Measurements from ENCODE around the gene XIST.

The XIST gene

DNA sequence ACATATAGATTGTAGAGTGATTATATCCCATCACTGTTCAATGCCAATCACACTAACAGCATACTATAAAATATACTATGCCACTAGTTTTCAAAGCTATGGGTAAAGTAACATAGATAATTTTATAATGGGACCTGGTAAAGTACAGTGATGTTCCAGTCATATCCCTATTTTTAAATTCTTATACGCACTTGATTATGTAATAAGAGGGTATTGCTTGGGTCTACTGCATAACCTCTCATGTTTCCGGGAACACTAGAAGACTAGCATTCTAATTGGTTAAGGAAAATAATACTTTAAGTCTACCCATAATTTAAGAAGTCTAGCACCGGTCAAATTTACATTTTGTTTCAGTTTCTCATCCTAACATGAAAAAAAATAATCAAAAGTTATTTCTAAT lies 14.4 kb downstream of the XIST start:
- no peaks in the 10 kb centered on the region for H3K4me1 ChIP-seq (ENCODE audit: insufficient read depth, low read length)
- H3K27me3 ChIP-seq (ENCODE audit: insufficient read depth, low read length), result no peaks in the 10 kb centered on the region
- WGBS, result 100% methylated on average over 1 of the region's 3 CpGs
- H3K4me3 ChIP-seq (ENCODE audit: low read length), result no peak overlapping the region
- no peaks in the 10 kb centered on the region for H3K9me3 ChIP-seq (ENCODE audit: insufficient read depth, low read depth, low read length)
- H3K27ac ChIP-seq (ENCODE audit: low read depth, low read length), result no peak overlapping the region
- no peak overlapping the region for H3K9ac ChIP-seq (ENCODE audit: low read depth, low read length)
- no peaks in the 10 kb centered on the region for H3K36me3 ChIP-seq (ENCODE audit: insufficient read depth, low read length)

DNA sequence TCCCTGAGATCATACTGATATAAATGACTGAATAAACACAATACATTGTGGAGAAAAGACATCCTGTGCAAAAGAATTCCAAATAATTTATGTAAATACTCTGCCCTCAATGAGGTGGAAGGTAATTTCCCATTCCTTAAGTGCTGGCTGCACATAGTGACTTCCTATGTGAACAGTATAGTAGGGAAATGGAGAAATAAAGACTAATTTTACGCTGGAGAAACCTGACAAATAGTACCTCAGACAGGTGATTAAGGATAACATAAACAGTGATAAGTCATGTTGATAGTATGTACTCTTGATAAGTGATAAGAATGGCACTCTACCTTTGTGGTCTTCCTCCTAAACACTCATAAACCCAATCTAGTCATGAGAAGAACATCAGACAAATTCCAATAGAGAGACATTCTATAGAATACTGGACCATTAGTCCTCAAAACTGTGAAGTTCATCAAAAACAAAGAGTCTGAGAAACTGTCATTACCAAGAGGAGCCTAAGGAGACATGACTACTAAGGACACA lies 15.5 kb downstream of the XIST start:
- Histone ChIP-seq H3K27ac (ENCODE audit: low read depth, low read length) (no peak overlapping the region), H3K36me3 (ENCODE audit: insufficient read depth, low read length) (no peaks in the 10 kb centered on the region), H3K27me3 (ENCODE audit: insufficient read depth, low read length) (no peaks in the 10 kb centered on the region), H3K4me1 (ENCODE audit: insufficient read depth, low read length) (no peaks in the 10 kb centered on the region), H3K4me3 (ENCODE audit: low read length) (no peak overlapping the region), H3K9me3 (ENCODE audit: insufficient read depth, low read depth, low read length) (no peaks in the 10 kb centered on the region), H3K9ac (ENCODE audit: low read depth, low read length) (no peak overlapping the region)
- 90% methylated on average over 1 of the region's 1 CpG for WGBS

DNA sequence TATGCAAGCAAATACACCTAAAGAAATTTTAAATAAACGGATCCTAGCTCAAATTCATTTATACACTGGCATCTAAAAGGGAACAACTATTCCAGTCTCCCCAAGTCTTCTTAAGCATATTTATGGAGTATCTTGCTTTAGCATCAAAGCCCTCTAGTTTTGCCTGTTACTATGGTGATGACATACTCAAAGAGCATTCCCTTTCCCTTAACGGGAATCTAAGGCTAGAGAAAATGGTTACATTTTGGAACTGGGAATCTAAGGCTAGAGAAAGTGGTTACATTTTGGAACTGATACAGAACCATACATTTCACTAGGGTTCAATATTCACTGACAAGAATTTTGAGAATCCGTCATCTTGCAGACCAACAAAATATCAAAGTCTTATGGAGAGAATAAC lies 18.3 kb downstream of the XIST start:
- no peak overlapping the region for H3K9ac ChIP-seq (ENCODE audit: low read depth, low read length)

DNA sequence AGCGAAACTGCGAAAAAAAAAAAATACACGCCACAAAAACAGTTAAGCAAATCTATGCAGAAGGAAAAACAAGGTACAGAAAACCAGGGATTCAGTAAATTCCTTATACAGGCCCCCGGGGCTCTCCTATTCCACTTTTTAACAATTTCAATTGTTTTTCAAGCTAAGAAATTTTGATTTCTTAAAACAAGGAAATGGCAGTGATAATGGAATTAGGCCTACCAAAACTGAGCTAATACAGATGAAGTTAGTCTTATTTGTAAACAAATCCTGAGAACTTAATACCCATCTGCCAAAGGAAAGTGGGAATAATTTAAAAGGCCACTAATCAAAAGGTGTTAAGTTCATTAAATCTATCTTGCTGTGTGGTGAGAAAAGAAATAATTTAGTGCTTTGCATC lies 20.2 kb downstream of the XIST start:
- no peak overlapping the region for H3K27ac ChIP-seq (ENCODE audit: low read depth, low read length)
- H3K4me1 ChIP-seq (ENCODE audit: insufficient read depth, low read length), result no peaks in the 10 kb centered on the region
- no peaks in the 10 kb centered on the region for H3K9me3 ChIP-seq (ENCODE audit: insufficient read depth, low read depth, low read length)
- 93% methylated on average over 4 of the region's 4 CpGs for WGBS
- no peaks in the 10 kb centered on the region for H3K27me3 ChIP-seq (ENCODE audit: insufficient read depth, low read length)
- H3K36me3 ChIP-seq (ENCODE audit: insufficient read depth, low read length), result no peaks in the 10 kb centered on the region
- H3K9ac ChIP-seq (ENCODE audit: low read depth, low read length), result no peak overlapping the region
- no peak overlapping the region for H3K4me3 ChIP-seq (ENCODE audit: low read length)

More for the DNA sequence above, 18.3 kb downstream of the XIST start:
- H3K4me3 ChIP-seq (ENCODE audit: low read length), result no peak overlapping the region
- no peaks in the 10 kb centered on the region for H3K36me3 ChIP-seq (ENCODE audit: insufficient read depth, low read length)
- no peaks in the 10 kb centered on the region for H3K27me3 ChIP-seq (ENCODE audit: insufficient read depth, low read length)
- WGBS, result 100% methylated on average over 2 of the region's 3 CpGs
- H3K9me3 ChIP-seq (ENCODE audit: insufficient read depth, low read depth, low read length), result no peaks in the 10 kb centered on the region
- H3K27ac ChIP-seq (ENCODE audit: low read depth, low read length), result no peak overlapping the region
- H3K4me1 ChIP-seq (ENCODE audit: insufficient read depth, low read length), result no peaks in the 10 kb centered on the region

DNA sequence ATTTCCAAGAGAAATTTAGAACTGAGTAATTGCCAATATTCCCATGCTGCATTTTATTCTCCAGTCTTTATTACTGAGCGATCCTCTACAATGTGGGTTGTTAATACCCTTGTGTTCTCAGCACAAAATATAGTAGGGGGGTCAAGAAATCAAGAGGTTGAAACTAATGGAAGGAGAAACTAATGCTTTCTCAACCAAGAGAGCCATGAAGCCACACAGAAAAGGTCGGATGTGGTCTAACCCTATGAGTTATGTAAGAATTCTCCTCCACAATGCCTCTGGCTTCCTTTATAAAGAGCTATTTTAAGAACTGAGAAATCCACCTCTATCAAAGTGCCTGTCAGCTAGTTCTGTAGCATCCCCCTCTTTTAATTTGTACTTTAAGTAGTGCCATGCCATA lies 21.0 kb downstream of the XIST start:
- Histone ChIP-seq H3K36me3 (ENCODE audit: insufficient read depth, low read length) (no peaks in the 10 kb centered on the region), H3K27me3 (ENCODE audit: insufficient read depth, low read length) (no peaks in the 10 kb centered on the region), H3K4me3 (ENCODE audit: low read length) (no peak overlapping the region), H3K4me1 (ENCODE audit: insufficient read depth, low read length) (no peaks in the 10 kb centered on the region), H3K9ac (ENCODE audit: low read depth, low read length) (no peak overlapping the region), H3K27ac (ENCODE audit: low read depth, low read length) (no peak overlapping the region), H3K9me3 (ENCODE audit: insufficient read depth, low read depth, low read length) (no peaks in the 10 kb centered on the region)
- 89% methylated on average over 1 of the region's 2 CpGs for WGBS

DNA sequence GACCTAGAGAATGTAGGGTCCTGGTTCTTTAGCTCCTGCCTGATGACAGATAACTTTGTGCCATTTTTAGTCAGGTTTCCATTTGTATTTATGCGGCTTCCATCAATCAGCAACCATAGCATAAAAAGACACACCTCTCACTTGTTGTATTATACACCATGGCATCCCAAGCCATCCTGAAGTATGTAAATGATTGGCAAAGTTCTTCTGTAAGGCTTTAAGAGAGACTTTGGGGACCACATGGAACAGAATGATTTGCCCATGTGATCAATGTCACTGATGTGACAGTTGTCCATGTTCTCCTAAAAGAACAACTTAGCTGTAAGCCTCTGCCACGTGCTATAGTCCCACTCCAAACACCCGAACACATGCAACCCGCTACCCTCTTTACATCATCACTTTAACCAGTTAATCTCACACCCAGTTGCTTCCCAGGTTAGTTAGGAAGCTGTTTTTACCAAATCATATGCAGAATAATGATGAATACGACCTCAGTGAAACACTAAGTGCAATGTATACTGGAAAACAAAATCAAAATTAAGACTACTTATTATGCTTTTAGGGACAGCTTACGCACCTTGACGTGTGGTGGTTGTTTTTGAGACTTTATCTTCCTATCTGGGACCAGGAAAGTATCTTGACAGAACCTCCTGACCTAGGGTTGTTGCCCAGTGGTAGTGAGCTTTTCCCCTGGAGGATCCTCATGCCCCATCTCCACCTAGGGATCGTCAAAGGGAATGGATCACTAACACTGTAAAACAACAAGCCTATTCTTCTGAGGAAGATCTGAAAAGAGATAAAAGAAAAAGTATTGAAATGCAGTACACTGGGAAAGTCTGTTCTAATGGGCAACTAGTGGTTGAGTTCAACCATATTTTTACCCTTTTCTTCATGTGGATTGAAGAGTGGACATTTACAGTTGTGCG lies 21.8 kb downstream of the XIST start:
- WGBS, result 93% methylated on average over 6 of the region's 9 CpGs
- Histone ChIP-seq H3K4me3 (ENCODE audit: low read length) (no peak overlapping the region), H3K9me3 (ENCODE audit: insufficient read depth, low read depth, low read length) (no peaks in the 10 kb centered on the region), H3K27ac (ENCODE audit: low read depth, low read length) (no peak overlapping the region), H3K27me3 (ENCODE audit: insufficient read depth, low read length) (no peaks in the 10 kb centered on the region), H3K4me1 (ENCODE audit: insufficient read depth, low read length) (no peaks in the 10 kb centered on the region), H3K36me3 (ENCODE audit: insufficient read depth, low read length) (no peaks in the 10 kb centered on the region), H3K9ac (ENCODE audit: low read depth, low read length) (no peak overlapping the region)

DNA sequence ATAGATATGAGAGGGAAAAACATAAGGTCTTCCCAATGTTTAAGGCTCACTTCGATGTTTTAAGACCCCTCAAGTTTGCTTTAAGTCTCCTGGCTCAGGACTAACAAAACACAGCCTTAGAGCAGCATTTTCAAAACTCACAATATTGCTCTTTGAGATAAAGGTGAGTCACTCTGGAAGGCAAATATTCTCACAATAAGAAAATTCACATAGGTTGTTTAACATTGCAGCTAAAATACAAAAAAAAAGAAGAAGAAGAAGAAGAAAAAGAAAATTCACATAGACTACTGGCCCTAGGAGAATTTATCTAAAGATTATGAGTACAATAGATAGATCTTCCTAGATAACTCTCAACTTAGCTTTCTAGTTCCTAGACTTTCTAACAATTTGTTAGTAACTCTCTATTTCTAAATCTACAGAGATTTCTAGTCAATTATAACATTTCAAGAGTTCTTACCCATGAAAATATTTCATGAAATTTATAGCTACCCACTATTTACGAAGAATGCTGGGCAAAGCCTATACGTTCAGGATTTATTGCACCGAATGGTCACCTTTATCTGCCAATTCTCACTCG lies 22.5 kb downstream of the XIST start:
- Histone ChIP-seq H3K4me3 (ENCODE audit: low read length) (no peak overlapping the region), H3K9ac (ENCODE audit: low read depth, low read length) (no peak overlapping the region), H3K27me3 (ENCODE audit: insufficient read depth, low read length) (no peaks in the 10 kb centered on the region), H3K36me3 (ENCODE audit: insufficient read depth, low read length) (no peaks in the 10 kb centered on the region), H3K4me1 (ENCODE audit: insufficient read depth, low read length) (no peaks in the 10 kb centered on the region), H3K27ac (ENCODE audit: low read depth, low read length) (no peak overlapping the region), H3K9me3 (ENCODE audit: insufficient read depth, low read depth, low read length) (no peaks in the 10 kb centered on the region)
- WGBS, result 94% methylated on average over 4 of the region's 5 CpGs

DNA sequence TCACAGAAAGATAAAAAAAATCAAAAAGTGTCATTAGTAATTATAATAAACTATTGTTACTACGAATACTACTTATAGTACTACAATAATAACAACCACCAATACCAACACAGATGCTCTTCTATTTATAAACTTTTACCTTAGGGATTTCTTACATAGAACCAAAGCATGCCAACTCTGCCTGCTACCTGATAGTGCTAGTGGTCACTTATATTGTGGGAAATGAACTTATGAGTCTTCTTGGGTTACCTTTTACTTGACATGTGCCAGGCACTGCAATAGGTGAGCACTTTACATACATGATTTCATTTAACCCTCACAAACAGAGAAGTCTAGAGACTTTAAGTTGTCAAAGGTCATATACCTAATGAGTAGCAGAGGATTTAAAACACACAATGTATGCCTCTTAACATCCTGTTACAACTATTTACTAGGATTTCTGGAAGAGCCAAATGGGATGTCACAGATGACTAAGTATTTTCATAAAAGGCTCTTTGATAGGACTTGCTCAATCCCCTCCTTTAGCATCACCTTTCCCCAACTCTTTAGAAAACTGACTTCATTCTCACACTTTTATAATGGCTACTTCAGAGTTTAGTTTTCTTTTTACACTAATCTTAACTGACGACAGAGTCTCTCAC lies 24.3 kb downstream of the XIST start:
- H3K9ac ChIP-seq (ENCODE audit: low read depth, low read length), result no peak overlapping the region
- no peaks in the 10 kb centered on the region for H3K27me3 ChIP-seq (ENCODE audit: insufficient read depth, low read length)
- H3K4me1 ChIP-seq (ENCODE audit: insufficient read depth, low read length), result no peaks in the 10 kb centered on the region
- H3K36me3 ChIP-seq (ENCODE audit: insufficient read depth, low read length), result no peaks in the 10 kb centered on the region
- H3K9me3 ChIP-seq (ENCODE audit: insufficient read depth, low read depth, low read length), result no peaks in the 10 kb centered on the region
- H3K27ac ChIP-seq (ENCODE audit: low read depth, low read length), result no peak overlapping the region
- H3K4me3 ChIP-seq (ENCODE audit: low read length), result no peak overlapping the region
- WGBS, result 100% methylated on average over 1 of the region's 2 CpGs

DNA sequence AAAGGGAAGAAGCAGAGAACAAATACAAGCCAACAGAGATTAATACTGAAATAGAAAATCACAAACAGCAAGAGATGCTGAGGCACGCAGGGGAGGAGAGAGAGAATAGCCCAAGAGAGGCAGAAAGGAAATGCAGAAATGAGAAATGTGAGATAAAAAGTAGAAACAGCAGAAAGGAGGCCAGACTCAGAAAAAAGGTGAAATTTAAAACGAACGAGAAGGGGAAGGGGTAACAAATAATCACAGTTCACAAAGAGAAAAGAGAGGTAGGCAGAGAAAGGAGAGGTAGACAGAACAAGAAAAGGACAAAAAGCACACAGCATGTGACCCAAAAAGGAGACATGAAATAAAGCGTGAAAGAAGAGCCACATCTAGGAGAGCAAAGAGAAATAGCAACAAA lies 25.1 kb downstream of the XIST start:
- H3K4me3 ChIP-seq (ENCODE audit: low read length), result no peak overlapping the region
- H3K27ac ChIP-seq (ENCODE audit: low read depth, low read length), result no peak overlapping the region
- no peaks in the 10 kb centered on the region for H3K36me3 ChIP-seq (ENCODE audit: insufficient read depth, low read length)
- H3K9me3 ChIP-seq (ENCODE audit: insufficient read depth, low read depth, low read length), result no peaks in the 10 kb centered on the region
- no peak overlapping the region for H3K9ac ChIP-seq (ENCODE audit: low read depth, low read length)
- no peaks in the 10 kb centered on the region for H3K4me1 ChIP-seq (ENCODE audit: insufficient read depth, low read length)
- H3K27me3 ChIP-seq (ENCODE audit: insufficient read depth, low read length), result no peaks in the 10 kb centered on the region
- WGBS, result 99% methylated on average over 4 of the region's 4 CpGs

DNA sequence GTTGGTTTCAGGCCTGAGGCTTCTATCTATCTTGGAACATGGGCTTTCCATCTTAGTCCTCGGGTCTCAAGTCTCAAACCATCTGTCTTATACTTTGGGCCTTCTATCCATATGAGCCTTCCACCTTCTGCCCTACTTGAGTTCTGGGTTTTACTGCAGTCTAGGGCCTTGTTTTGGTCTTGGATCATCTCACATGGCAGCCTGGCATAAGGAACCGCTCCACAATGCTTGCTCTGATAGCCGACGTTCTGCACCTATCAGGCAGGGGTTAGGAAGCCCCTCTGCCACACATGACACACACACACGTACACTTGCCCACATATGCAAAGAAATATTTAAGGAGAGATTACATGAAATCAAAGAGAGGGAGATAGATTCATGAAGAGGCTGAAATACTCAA lies 25.5 kb downstream of the XIST start:
- H3K4me3 ChIP-seq (ENCODE audit: low read length), result no peak overlapping the region
- WGBS, result 87% methylated on average over 4 of the region's 5 CpGs
- no peak overlapping the region for H3K27ac ChIP-seq (ENCODE audit: low read depth, low read length)
- H3K9ac ChIP-seq (ENCODE audit: low read depth, low read length), result no peak overlapping the region
- no peaks in the 10 kb centered on the region for H3K4me1 ChIP-seq (ENCODE audit: insufficient read depth, low read length)
- H3K27me3 ChIP-seq (ENCODE audit: insufficient read depth, low read length), result no peaks in the 10 kb centered on the region
- H3K36me3 ChIP-seq (ENCODE audit: insufficient read depth, low read length), result no peaks in the 10 kb centered on the region
- H3K9me3 ChIP-seq (ENCODE audit: insufficient read depth, low read depth, low read length), result no peaks in the 10 kb centered on the region

DNA sequence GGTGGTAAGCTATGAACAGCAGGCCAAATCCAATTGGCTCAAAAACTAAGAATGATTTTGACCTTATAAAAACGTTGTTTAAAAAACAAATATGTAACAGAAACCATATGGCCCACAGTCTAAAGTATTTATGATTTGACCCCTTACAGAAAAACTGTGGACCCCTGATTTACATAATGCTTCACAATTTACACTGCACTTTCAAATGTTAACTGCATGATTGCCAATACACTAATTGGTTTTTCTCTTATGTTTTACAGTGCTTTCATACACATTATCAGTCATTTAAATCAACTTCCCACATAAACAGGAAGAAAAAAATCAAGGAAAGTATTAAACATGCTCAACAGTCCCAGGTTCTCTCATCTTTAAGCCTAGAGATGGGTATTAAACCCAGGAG lies 26.9 kb downstream of the XIST start:
- H3K4me3 ChIP-seq (ENCODE audit: low read length), result no peak overlapping the region
- H3K9me3 ChIP-seq (ENCODE audit: insufficient read depth, low read depth, low read length), result no peaks in the 10 kb centered on the region
- H3K36me3 ChIP-seq (ENCODE audit: insufficient read depth, low read length), result no peaks in the 10 kb centered on the region
- H3K27me3 ChIP-seq (ENCODE audit: insufficient read depth, low read length), result no peaks in the 10 kb centered on the region
- WGBS, result 100% methylated on average over 1 of the region's 1 CpG
- H3K4me1 ChIP-seq (ENCODE audit: insufficient read depth, low read length), result no peaks in the 10 kb centered on the region
- no peak overlapping the region for H3K9ac ChIP-seq (ENCODE audit: low read depth, low read length)
- H3K27ac ChIP-seq (ENCODE audit: low read depth, low read length), result no peak overlapping the region
